Gastrocnemius medialis (tissue), 4 donors: ENCODE results near the gene SCP2D1.

Experiments
- CTCF ChIP-seq, 5 experiments: fragments of 450-650 bp in 3 of 5; fragments of 200-600 bp in 2 of 5; sonication (generic) in 2 of 5; IDR thresholded peaks in 4 of 5; conservative IDR thresholded peaks in 1 of 5; 1 replicate in 4 of 5; 2 replicates in 1 of 5; pipeline ENCODE4 v1.5.1; 2016 to 2019; ENCODE audit warnings: antibody characterized with exemption in 5 of 5, mild to moderate bottlenecking in 3 of 5, moderate library complexity in 3 of 5
- POLR2A ChIP-seq, 2 donors: fragments of 450-650 bp; IDR thresholded peaks; one replicate each; pipeline ENCODE4 v1.6.1; 2017; ENCODE audit warnings: antibody characterized with exemption in 2 of 2, mild to moderate bottlenecking in 2 of 2, moderate library complexity in 2 of 2

DNA sequence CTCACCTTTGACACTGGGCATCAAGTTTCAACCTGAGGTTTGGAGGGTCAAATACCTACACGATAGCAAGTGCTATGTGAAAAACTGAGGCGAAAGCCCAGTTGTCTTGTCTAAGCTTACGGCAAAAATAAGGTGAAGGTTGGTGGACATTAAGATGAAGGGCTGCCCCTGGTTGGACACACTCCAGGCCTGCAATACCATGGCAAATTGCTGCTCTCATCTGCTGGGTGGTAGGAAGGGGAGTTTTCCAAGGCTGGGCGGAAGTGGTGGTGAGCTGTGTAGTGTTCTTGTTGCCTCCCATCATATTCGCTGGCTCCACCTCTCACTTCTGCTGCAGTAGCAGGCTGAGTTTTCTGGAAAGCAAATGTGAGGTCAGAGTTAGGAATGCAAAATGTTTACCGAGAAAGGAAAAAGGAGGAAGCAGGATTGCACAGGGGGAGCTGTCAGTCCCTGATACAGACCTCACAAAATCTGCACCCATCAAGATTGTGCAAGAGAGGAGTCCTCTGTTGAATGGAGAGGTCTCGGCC is 33.7 kb downstream of the SCP2D1 start:
- TF ChIP-seq CTCF (IDR thresholded peaks at IDR 0.05 in 4 of 5, conservative IDR thresholded peaks at IDR 0.05 in 1 of 5) (no peak), POLR2A (IDR thresholded peaks at IDR 0.05) (no peak)
